Glutamatergic neuron (in vitro differentiated cells): Measurements from ENCODE around the gene SERPINA5. TPM values are rescaled to one million over a fixed set of nuclear protein-coding genes. Genes with fewer than 3 reads are reported as not detected.

ENCODE experiments used
- DNase-seq: peaks from one replicate; pipeline ENCODE4 v3.0.0; 2022
- H3K27ac Mint-ChIP-seq: one replicate; pipeline ENCODE4 v1.8.0; 2020; ENCODE audit warnings: mild to moderate bottlenecking, mixed read lengths, inconsistent platforms; ENCODE audit not compliant: unreplicated experiment
- H3K27me3 Mint-ChIP-seq: one replicate; pipeline ENCODE4 v1.8.0; 2020; ENCODE audit warnings: mild to moderate bottlenecking, moderate library complexity, mixed read lengths, inconsistent platforms; ENCODE audit not compliant: unreplicated experiment
- H3K36me3 Mint-ChIP-seq: one replicate; pipeline ENCODE4 v1.8.0; 2020; ENCODE audit warnings: mild to moderate bottlenecking, mixed read lengths, inconsistent platforms; ENCODE audit not compliant: unreplicated experiment
- H3K4me1 Mint-ChIP-seq: one replicate; pipeline ENCODE4 v1.8.0; 2020; ENCODE audit warnings: mild to moderate bottlenecking, low read depth, mixed read lengths, inconsistent platforms; ENCODE audit not compliant: unreplicated experiment
- H3K4me3 Mint-ChIP-seq: one replicate; pipeline ENCODE4 v1.8.0; 2020; ENCODE audit warnings: mild to moderate bottlenecking, mixed read lengths, inconsistent platforms; ENCODE audit not compliant: unreplicated experiment
- H3K9me3 Mint-ChIP-seq: one replicate; pipeline ENCODE4 v1.8.0; 2020; ENCODE audit warnings: mild to moderate bottlenecking, moderate library complexity, mixed read lengths, inconsistent platforms; ENCODE audit not compliant: unreplicated experiment
- CTCF ChIP-seq: fragments of 200-600 bp; sonication (generic); IDR thresholded peaks from one replicate; pipeline ENCODE4 v1.5.0; 2021; ENCODE audit not compliant: partially characterized antibody, unreplicated experiment
- total RNA-seq: library from RNA; stranded (reverse); fragmentation: NEBNext Ultra II Directional; extraction: Animal tissue kit (Norgen Biotek cat#: 25700); gene quantifications from one replicate; pipeline ENCODE4 v1.2.1, GENCODE V29; 2021; ENCODE audit not compliant: unreplicated experiment

Gene SERPINA5
- total RNA-seq, 1 donor from 2014 or later: not detected

DNA sequence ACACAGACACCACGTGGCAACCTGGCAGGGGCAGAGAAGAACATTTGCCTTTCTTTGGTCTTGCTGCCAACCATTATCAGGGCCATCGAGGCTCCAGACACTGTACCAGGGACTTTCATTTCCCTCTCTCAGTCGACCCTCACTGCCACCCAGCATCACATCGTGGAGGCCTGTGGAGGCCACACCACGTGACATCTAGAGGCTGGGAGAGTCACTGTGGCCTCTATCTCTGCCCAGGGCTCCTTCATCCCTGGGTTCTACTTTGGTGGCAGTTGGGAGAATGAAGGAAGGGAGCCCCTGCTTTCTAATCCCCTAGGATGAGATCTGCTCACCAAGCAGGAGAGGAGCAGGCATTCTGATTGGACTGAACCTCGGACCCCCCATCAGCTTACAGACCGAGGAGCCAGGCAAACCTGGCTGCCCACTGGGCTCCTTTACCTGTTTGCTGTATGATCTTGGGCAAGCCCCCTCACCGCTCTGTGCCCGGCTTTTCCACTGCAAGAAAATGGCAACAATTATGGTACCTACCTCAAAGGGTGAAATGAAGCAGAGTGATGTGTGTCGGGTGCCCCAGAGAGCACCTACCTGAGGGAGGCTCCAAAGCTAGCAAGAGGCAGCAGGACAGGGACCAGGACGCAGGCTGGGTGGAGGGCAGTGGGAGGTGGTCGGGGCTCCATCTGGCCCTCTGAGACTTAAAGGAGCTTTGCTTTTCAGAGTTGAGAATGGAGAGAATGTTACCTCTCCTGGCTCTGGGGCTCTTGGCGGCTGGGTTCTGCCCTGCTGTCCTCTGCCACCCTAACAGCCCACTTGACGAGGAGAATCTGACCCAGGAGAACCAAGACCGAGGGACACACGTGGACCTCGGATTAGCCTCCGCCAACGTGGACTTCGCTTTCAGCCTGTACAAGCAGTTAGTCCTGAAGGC is 32.8 kb downstream of the SERPINA5 start:
- TF ChIP-seq CTCF: no peak
- no peak overlapping the region for H3K4me3 Mint-ChIP-seq
- peaks cover 20% of the 10 kb centered on the region for H3K9me3 Mint-ChIP-seq
- H3K4me1 Mint-ChIP-seq: no peaks in the 10 kb centered on the region
- no peak overlapping the region for H3K27ac Mint-ChIP-seq
- no peak for DNase-seq
- peaks cover 24% of the 10 kb centered on the region for H3K36me3 Mint-ChIP-seq
- peaks cover 2% of the 10 kb centered on the region for H3K27me3 Mint-ChIP-seq

GRCh38 chr14:94614802-94615201 is 33.6 kb downstream of the SERPINA5 start:
- Mint-ChIP-seq H3K9me3 (peaks cover 22% of the 10 kb centered on the region), H3K27ac (no peak overlapping the region), H3K4me1 (no peaks in the 10 kb centered on the region), H3K36me3 (peaks cover 30% of the 10 kb centered on the region), H3K4me3 (no peak overlapping the region), H3K27me3 (no peaks in the 10 kb centered on the region)
- no peak for DNase-seq
- no peak for TF ChIP-seq CTCF

GRCh38 chr14:94615254-94615653 is 34.0 kb downstream of the SERPINA5 start:
- Mint-ChIP-seq H3K27ac (no peak overlapping the region), H3K4me1 (no peaks in the 10 kb centered on the region), H3K36me3 (peaks cover 34% of the 10 kb centered on the region), H3K9me3 (peaks cover 24% of the 10 kb centered on the region), H3K4me3 (no peak overlapping the region), H3K27me3 (no peaks in the 10 kb centered on the region)
- DNase-seq: no peak
- no peak for TF ChIP-seq CTCF

DNA sequence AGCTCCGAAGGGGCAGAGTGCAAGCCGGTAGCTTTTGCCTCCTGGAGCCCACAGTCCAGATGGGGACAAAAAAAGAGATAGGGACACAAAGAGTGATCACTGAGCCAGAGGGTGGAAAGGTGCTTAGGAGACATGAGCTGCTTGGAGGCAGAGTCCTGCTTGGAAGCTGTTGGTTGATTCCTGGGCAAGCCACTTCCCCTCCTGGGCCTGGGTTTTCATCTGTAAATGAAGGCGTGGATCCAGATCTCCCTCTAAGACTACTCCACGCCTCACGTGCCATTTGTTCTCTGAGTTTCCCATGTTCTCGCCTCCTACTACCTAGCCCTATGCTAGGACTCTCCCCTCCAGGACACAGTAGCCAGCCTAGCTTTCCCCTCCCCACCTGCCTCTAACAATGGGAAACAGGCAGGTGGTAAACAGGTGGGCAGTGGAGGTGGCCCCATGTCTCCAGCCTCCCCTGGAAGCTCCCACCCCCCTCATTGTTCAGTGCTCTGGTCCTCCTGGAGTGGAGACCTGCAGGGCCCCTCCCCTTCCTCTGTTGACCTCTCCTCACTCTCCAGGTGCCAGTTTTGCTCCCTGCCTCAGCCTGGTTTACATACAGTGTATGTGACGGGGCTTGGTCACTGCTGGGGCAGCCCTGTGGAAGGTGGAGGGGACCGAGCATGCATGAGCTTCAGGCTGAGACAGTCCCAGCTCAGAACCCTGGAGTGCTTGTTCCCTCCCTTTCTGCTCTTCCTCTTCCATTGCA is 34.8 kb downstream of the SERPINA5 start:
- no peak for TF ChIP-seq CTCF
- Mint-ChIP-seq H3K4me1 (no peaks in the 10 kb centered on the region), H3K9me3 (peaks cover 25% of the 10 kb centered on the region), H3K27me3 (no peaks in the 10 kb centered on the region), H3K27ac (no peak overlapping the region), H3K36me3 (peaks cover 38% of the 10 kb centered on the region), H3K4me3 (no peak overlapping the region)
- DNase-seq: no peak
